Chondrocyte (in vitro differentiated cells): ENCODE results near the gene NAA60. TPM values are rescaled to one million over a fixed set of nuclear protein-coding genes. Genes with fewer than 3 reads are reported as not detected.
A peak's percentile ranks its signal among the peaks of the same experiment; 100 is the strongest.

Experiments used
- DNase-seq: peaks from one replicate; pipeline ENCODE4 v3.0.0; 2021; ENCODE audit warnings: mixed read lengths, low spot score
- H3K27ac Mint-ChIP-seq: one replicate; pipeline ENCODE4 v1.8.0; 2021; ENCODE audit warnings: mild to moderate bottlenecking, moderate library complexity, mixed read lengths; ENCODE audit not compliant: unreplicated experiment
- H3K27me3 Mint-ChIP-seq: 2 replicates; pipeline ENCODE4 v1.8.0; 2021; ENCODE audit warnings: low read depth, mixed read lengths
- H3K36me3 Mint-ChIP-seq: 2 replicates; pipeline ENCODE4 v1.8.0; 2021; ENCODE audit warnings: low read depth, mixed read lengths
- H3K4me1 Mint-ChIP-seq: 2 replicates; pipeline ENCODE4 v1.8.0; 2021; ENCODE audit warnings: low read depth, mild to moderate bottlenecking, mixed read lengths
- H3K4me3 Mint-ChIP-seq: one replicate; pipeline ENCODE4 v1.8.0; 2021; ENCODE audit warnings: mild to moderate bottlenecking, moderate library complexity, mixed read lengths; ENCODE audit not compliant: unreplicated experiment
- H3K9me3 Mint-ChIP-seq: 2 replicates; pipeline ENCODE4 v1.8.0; 2021; ENCODE audit warnings: low read depth, mixed read lengths
- CTCF ChIP-seq: fragments of 200-600 bp; sonication (generic); IDR thresholded peaks from 2 replicates; pipeline ENCODE4 v1.5.0; 2021; ENCODE audit warnings: antibody characterized with exemption, mild to moderate bottlenecking, moderate library complexity
- total RNA-seq: library from RNA; stranded (reverse); gene quantifications from 3 replicates; pipeline ENCODE4 v1.2.1, GENCODE V29; 2021

Gene NAA60
- total RNA-seq, 1 donor from 2014 or later, result 47.2 TPM

GRCh38 chr16:3503523-3503922, 60.0 kb downstream of the NAA60 start:
- H3K9me3 Mint-ChIP-seq, result no peaks in the 10 kb centered on the region
- no peak for TF ChIP-seq CTCF
- H3K4me1 Mint-ChIP-seq, result peaks cover 26% of the 10 kb centered on the region
- no peak overlapping the region for H3K4me3 Mint-ChIP-seq
- H3K36me3 Mint-ChIP-seq, result peaks cover 12% of the 10 kb centered on the region
- DNase-seq, result peak; percentile 37
- H3K27ac Mint-ChIP-seq, result no peak overlapping the region
- no peaks in the 10 kb centered on the region for H3K27me3 Mint-ChIP-seq

- no peak for TF ChIP-seq CTCF
- H3K4me3 Mint-ChIP-seq, result no peak overlapping the region
- DNase-seq, result peak; percentile 27
- H3K4me1 Mint-ChIP-seq, result peaks cover under 1% of the 10 kb centered on the region
- no peak overlapping the region for H3K27ac Mint-ChIP-seq
- no peaks in the 10 kb centered on the region for H3K9me3 Mint-ChIP-seq
- no peaks in the 10 kb centered on the region for H3K27me3 Mint-ChIP-seq
- peaks cover 27% of the 10 kb centered on the region for H3K36me3 Mint-ChIP-seq
Observed at GRCh38 chr16:3508736-3509135, 65.3 kb downstream of the NAA60 start.

- no peak overlapping the region for H3K4me3 Mint-ChIP-seq
- TF ChIP-seq CTCF, result no peak
- peaks cover 30% of the 10 kb centered on the region for H3K36me3 Mint-ChIP-seq
- no peak overlapping the region for H3K27ac Mint-ChIP-seq
- H3K9me3 Mint-ChIP-seq, result no peaks in the 10 kb centered on the region
- H3K4me1 Mint-ChIP-seq, result no peaks in the 10 kb centered on the region
- no peaks in the 10 kb centered on the region for H3K27me3 Mint-ChIP-seq
- DNase-seq, result peak; percentile 65
Observed at GRCh38 chr16:3509470-3509928, 66.0 kb downstream of the NAA60 start.

GRCh38 chr16:3510416-3510815, 66.9 kb downstream of the NAA60 start:
- no peak for DNase-seq
- Mint-ChIP-seq H3K36me3 (peaks cover 29% of the 10 kb centered on the region), H3K4me1 (no peaks in the 10 kb centered on the region), H3K4me3 (no peak overlapping the region), H3K27me3 (no peaks in the 10 kb centered on the region), H3K9me3 (no peaks in the 10 kb centered on the region), H3K27ac (no peak overlapping the region)
- no peak for TF ChIP-seq CTCF

- H3K27ac Mint-ChIP-seq, result no peak overlapping the region
- H3K9me3 Mint-ChIP-seq, result no peaks in the 10 kb centered on the region
- no peaks in the 10 kb centered on the region for H3K27me3 Mint-ChIP-seq
- no peaks in the 10 kb centered on the region for H3K4me1 Mint-ChIP-seq
- no peak for DNase-seq
- no peak overlapping the region for H3K4me3 Mint-ChIP-seq
- no peak for TF ChIP-seq CTCF
- peaks cover 28% of the 10 kb centered on the region for H3K36me3 Mint-ChIP-seq
Observed at GRCh38 chr16:3511286-3512180, 68.1 kb downstream of the NAA60 start.
